CD14-positive monocyte (primary cell): Measurements from ENCODE around the gene FABP7. TPM values are rescaled to one million over a fixed set of nuclear protein-coding genes. Genes with fewer than 3 reads are reported as not detected.

Source experiments
- DNase-seq, 3 donors: peaks; one replicate each; pipeline ENCODE4 v3.0.0-alpha.2; 2011 to 2022
- H2AFZ ChIP-seq: 2 replicates; pipeline ENCODE4 v1.6.0; 2012; ENCODE audit warnings: mild to moderate bottlenecking, low read depth, low read length, inconsistent platforms; ENCODE audit not compliant: insufficient read depth, poor library complexity, severe bottlenecking
- H3K27ac ChIP-seq, 2 donors: 1 replicate in 1 of 2; 2 replicates in 1 of 2; pipeline ENCODE4 v1.5.1; 2012 to 2013; ENCODE audit warnings: low read length in 2 of 2, control low read depth in 1 of 2, inconsistent platforms in 1 of 2, low read depth in 1 of 2, mild to moderate bottlenecking in 1 of 2
- H3K27me3 ChIP-seq, 2 donors: one replicate each; pipeline versions ENCODE4 v1.6.0 to v1.6.1; 2011 to 2013; ENCODE audit warnings: low read length in 2 of 2; ENCODE audit not compliant: control insufficient read depth in 2 of 2, insufficient read depth in 2 of 2
- H3K36me3 ChIP-seq, 2 donors: replicated peaks in 1 of 2; 1 replicate in 1 of 2; 2 replicates in 1 of 2; pipeline versions ENCODE4 v1.5.1 to v1.6.1; 2012 to 2013; ENCODE audit warnings: low read length in 2 of 2, control low read depth in 1 of 2, inconsistent platforms in 1 of 2, mild to moderate bottlenecking in 1 of 2; ENCODE audit not compliant: insufficient read depth in 2 of 2, control insufficient read depth in 1 of 2
- H3K4me1 ChIP-seq, 2 donors: 1 replicate in 1 of 2; 2 replicates in 1 of 2; pipeline versions ENCODE4 v1.5.1 to v1.6.1; 2012 to 2013; ENCODE audit warnings: low read length in 2 of 2, control low read depth in 1 of 2, inconsistent platforms in 1 of 2, mild to moderate bottlenecking in 1 of 2, moderate library complexity in 1 of 2; ENCODE audit not compliant: insufficient read depth in 2 of 2, control insufficient read depth in 1 of 2
- H3K4me2 ChIP-seq: replicated peaks from 2 replicates; pipeline ENCODE3; 2012; ENCODE audit warnings: low read length, moderate library complexity, mild to moderate bottlenecking; ENCODE audit not compliant: poor library complexity, severe bottlenecking; ENCODE audit errors: extremely low read depth
- H3K4me3 ChIP-seq, 3 experiments: fragments of 200-600 bp in 1 of 3; sonication (generic) in 1 of 3; replicated peaks in 1 of 3; 1 replicate in 2 of 3; 2 replicates in 1 of 3; pipeline ENCODE4 v1.5.1; 2011 to 2013; ENCODE audit warnings: low read length in 3 of 3, mild to moderate bottlenecking in 3 of 3, control low read depth in 2 of 3, low read depth in 2 of 3, inconsistent platforms in 1 of 3, moderate library complexity in 1 of 3
- H3K79me2 ChIP-seq: 2 replicates; pipeline ENCODE4 v1.6.0; 2012; ENCODE audit warnings: mild to moderate bottlenecking, control low read depth, inconsistent platforms, low read length, moderate library complexity; ENCODE audit not compliant: insufficient read depth
- H3K9ac ChIP-seq: 2 replicates; pipeline ENCODE4 v1.6.0; 2017; ENCODE audit warnings: low read length, mild to moderate bottlenecking; ENCODE audit not compliant: insufficient read depth, poor library complexity, severe bottlenecking
- H3K9me3 ChIP-seq, 2 donors: replicated peaks in 1 of 2; 1 replicate in 1 of 2; 2 replicates in 1 of 2; pipeline versions ENCODE4 v1.5.1 to v1.6.1; 2012 to 2013; ENCODE audit warnings: low read length in 2 of 2, control low read depth in 1 of 2; ENCODE audit not compliant: control insufficient read depth in 1 of 2, insufficient read depth in 1 of 2
- H4K20me1 ChIP-seq: 2 replicates; pipeline ENCODE4 v1.6.0; 2012; ENCODE audit warnings: mild to moderate bottlenecking, low read length, control low read depth, moderate library complexity; ENCODE audit not compliant: insufficient read depth
- H3K27ac Mint-ChIP-seq, 7 donors: one replicate each; pipeline ENCODE4 v1.8.0; 2020; ENCODE audit warnings: mild to moderate bottlenecking in 7 of 7, mixed read lengths in 7 of 7, moderate library complexity in 6 of 7, inconsistent platforms in 2 of 7
- H3K27me3 Mint-ChIP-seq, 3 donors: one replicate each; pipeline ENCODE4 v1.8.0; 2021 to 2022; ENCODE audit warnings: low read depth in 3 of 3, mild to moderate bottlenecking in 3 of 3, mixed read lengths in 3 of 3, moderate library complexity in 3 of 3, inconsistent platforms in 1 of 3
- H3K36me3 Mint-ChIP-seq, 2 donors: one replicate each; pipeline ENCODE4 v1.8.0; 2020; ENCODE audit warnings: mixed read lengths in 2 of 2, inconsistent platforms in 1 of 2, mild to moderate bottlenecking in 1 of 2
- H3K4me1 Mint-ChIP-seq: one replicate; pipeline ENCODE4 v1.8.0; 2020; ENCODE audit warnings: mild to moderate bottlenecking, mixed read lengths
- H3K4me3 Mint-ChIP-seq, 2 donors: one replicate each; pipeline ENCODE4 v1.8.0; 2020; ENCODE audit warnings: mild to moderate bottlenecking in 2 of 2, mixed read lengths in 2 of 2, moderate library complexity in 1 of 2
- H3K9me3 Mint-ChIP-seq, 7 donors: one replicate each; pipeline ENCODE4 v1.8.0; 2020 to 2022; ENCODE audit warnings: mixed read lengths in 7 of 7, mild to moderate bottlenecking in 6 of 7, moderate library complexity in 6 of 7, inconsistent platforms in 2 of 7
- WGBS: methylation state at CpG from one replicate; pipeline ENCODE4 v1.1.5; 2013; ENCODE audit warnings: missing lambda C conversion rate; ENCODE audit not compliant: insufficient coverage; 5-methylcytosine and 5-hydroxymethylcytosine counted together
- intact Hi-C, 2 donors: fragments of 100-400 bp; cut with micrococcal nuclease; formaldehyde crosslinking; loops; one replicate each; pipeline versions ENCODE4 v1.15.0 to v1.15.1; 2023
- polyA plus RNA-seq, 3 donors: library from polyadenylated mRNA; depleted of rRNA in 1 of 3; unstranded in 2 of 3; stranded (reverse) in 1 of 3; fragments of 300-500 nt in 2 of 3; fragments of >200 nt in 1 of 3; fragmentation: Illumina TruSeq in 2 of 3; gene quantifications; 1 replicate in 2 of 3; 2 replicates in 1 of 3; pipeline ENCODE4 v1.2.3, GENCODE V29; 2012 to 2021
- TF ChIP-seq, protein P1 (sequence below): fragments of 200-600 bp; IDR thresholded peaks from one replicate; pipeline ENCODE4 v1.8.0; 2022; ENCODE audit warnings: antibody characterized with exemption, mild to moderate bottlenecking

Gene FABP7
- polyA plus RNA-seq, 3 donors, result not detected

DNA sequence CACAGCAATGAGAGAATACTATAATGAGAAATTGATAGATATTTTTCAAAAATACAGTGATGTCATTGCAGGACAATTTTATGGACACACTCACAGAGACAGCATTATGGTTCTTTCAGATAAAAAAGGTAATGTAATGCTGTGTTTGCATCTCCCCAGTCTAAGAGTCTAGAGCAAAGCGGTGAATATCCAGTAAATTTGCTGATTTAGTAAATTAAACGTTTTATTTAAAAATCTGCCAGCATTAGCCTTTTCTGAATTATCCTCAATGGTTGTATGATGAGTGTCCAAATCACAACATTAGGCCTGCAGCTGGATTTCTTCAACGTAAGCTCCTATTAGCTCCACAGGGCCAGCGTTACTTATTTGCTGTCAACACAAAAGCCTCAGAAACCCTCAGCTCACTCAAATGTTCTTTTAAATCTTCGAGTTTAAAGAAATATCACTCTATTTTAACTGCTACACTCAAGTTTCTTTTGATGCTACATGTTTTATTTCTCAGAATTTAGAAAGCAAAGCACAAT is 25.5 kb downstream of the FABP7 start:
- Histone ChIP-seq H3K9me3 (no peaks in the 10 kb centered on the region), H3K27ac (no peak overlapping the region), H3K4me1 (no peaks in the 10 kb centered on the region), H3K4me3 (no peak overlapping the region), H3K27me3 (no peaks in the 10 kb centered on the region), H3K36me3 (peaks cover 57 to 98% of the 10 kb centered on the region in 2 donors), H4K20me1 (peaks cover 14% of the 10 kb centered on the region), H3K79me2 (no peaks in the 10 kb centered on the region), H2AFZ (no peak overlapping the region), H3K9ac (no peak overlapping the region), H3K4me2 (no peak overlapping the region)
- H3K36me3 Mint-ChIP-seq, result peaks cover 65 to 90% of the 10 kb centered on the region in 2 donors
- H3K27ac Mint-ChIP-seq, result no peak overlapping the region
- DNase-seq, result no peak
- no peak overlapping the region for H3K4me3 Mint-ChIP-seq
- TF ChIP-seq, protein P1, sequence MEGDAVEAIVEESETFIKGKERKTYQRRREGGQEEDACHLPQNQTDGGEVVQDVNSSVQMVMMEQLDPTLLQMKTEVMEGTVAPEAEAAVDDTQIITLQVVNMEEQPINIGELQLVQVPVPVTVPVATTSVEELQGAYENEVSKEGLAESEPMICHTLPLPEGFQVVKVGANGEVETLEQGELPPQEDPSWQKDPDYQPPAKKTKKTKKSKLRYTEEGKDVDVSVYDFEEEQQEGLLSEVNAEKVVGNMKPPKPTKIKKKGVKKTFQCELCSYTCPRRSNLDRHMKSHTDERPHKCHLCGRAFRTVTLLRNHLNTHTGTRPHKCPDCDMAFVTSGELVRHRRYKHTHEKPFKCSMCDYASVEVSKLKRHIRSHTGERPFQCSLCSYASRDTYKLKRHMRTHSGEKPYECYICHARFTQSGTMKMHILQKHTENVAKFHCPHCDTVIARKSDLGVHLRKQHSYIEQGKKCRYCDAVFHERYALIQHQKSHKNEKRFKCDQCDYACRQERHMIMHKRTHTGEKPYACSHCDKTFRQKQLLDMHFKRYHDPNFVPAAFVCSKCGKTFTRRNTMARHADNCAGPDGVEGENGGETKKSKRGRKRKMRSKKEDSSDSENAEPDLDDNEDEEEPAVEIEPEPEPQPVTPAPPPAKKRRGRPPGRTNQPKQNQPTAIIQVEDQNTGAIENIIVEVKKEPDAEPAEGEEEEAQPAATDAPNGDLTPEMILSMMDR, result no peak
- 100% methylated on average over 2 of the region's 5 CpGs for WGBS
- H3K9me3 Mint-ChIP-seq, result peaks cover 0 to 1% (median 0%) of the 10 kb centered on the region in 7 donors
- H3K4me1 Mint-ChIP-seq, result no peaks in the 10 kb centered on the region
- peaks cover 0 to 4% (median 3%) of the 10 kb centered on the region in 3 donors for H3K27me3 Mint-ChIP-seq
- intact Hi-C loops, result no loop called here

DNA sequence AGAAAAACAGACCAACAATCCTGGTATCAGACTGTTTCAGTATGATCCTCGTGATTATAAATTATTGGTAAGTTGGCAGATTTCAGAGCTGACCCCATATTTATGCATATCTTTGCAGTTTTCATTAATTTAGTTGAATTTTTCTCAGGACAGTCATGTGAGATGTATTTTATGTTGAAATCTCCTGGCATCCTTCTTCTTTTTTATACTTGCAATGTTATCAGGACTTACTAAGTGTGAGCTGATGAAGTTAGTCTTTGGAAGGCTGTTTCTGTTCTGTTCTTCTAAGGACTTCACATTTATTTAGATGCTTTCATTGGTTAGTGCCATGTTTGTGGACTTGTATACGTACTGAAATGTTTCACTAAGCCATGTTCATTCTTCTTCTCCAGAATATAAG is 26.8 kb downstream of the FABP7 start:
- Mint-ChIP-seq H3K9me3 (peaks cover 0 to 1% (median 0%) of the 10 kb centered on the region in 7 donors), H3K36me3 (peaks cover 66 to 90% of the 10 kb centered on the region in 2 donors), H3K27me3 (peaks cover 0 to 4% (median 3%) of the 10 kb centered on the region in 3 donors), H3K4me3 (no peak overlapping the region), H3K27ac (no peak overlapping the region), H3K4me1 (no peaks in the 10 kb centered on the region)
- H3K4me1 ChIP-seq, result no peaks in the 10 kb centered on the region
- H2AFZ ChIP-seq, result no peak overlapping the region
- peaks cover 2% of the 10 kb centered on the region for H4K20me1 ChIP-seq
- TF ChIP-seq, protein P1, result no peak
- 100% methylated on average over 1 of the region's 2 CpGs for WGBS
- peaks cover 58 to 95% of the 10 kb centered on the region in 2 donors for H3K36me3 ChIP-seq
- H3K9me3 ChIP-seq, result no peaks in the 10 kb centered on the region
- no peak overlapping the region for H3K4me2 ChIP-seq
- H3K27ac ChIP-seq, result no peak overlapping the region
- no peaks in the 10 kb centered on the region for H3K27me3 ChIP-seq
- no peak overlapping the region for H3K9ac ChIP-seq
- no peak for DNase-seq
- H3K79me2 ChIP-seq, result no peaks in the 10 kb centered on the region
- intact Hi-C loops, result no loop called here
- no peak overlapping the region for H3K4me3 ChIP-seq
